HepG2 (cell line): ENCODE data around the gene ARL15. TPM values are rescaled to one million over a fixed set of nuclear protein-coding genes. Genes with fewer than 3 reads are reported as not detected.

Source experiments
- ATAC-seq: fragments of 200-7000 bp; cut with Tn5 transposase; 3 replicates; pipeline ENCODE4 v1.9.1; 2020; ENCODE audit warnings: mild to moderate bottlenecking, moderate library complexity
- BruUV-seq: library from RNA; stranded (reverse); fragments of 400-500 nt; replicated peaks from 2 replicates; lab custom pipeline; 2021; lab: Mats Ljungman, UMichigan
- CTCF ChIA-PET: fragments of 300-600 bp; formaldehyde crosslinking; extraction: SDS; loops from one replicate; lab custom pipeline; 2021; ENCODE audit warnings: low total read pairs, inconsistent platforms, low intra/inter-chr PET ratio; lab: Yijun Ruan, JAX
- POLR2A ChIA-PET: fragments of 350-600 bp; sonication (Branson Sonifier 250); formaldehyde crosslinking; loops from one replicate; lab custom pipeline; 2020; ENCODE audit warnings: antibody characterized with exemption, inconsistent platforms; lab: Yijun Ruan, JAX
- DNase-seq: peaks from one replicate; pipeline ENCODE4 v3.0.0-alpha.2; 2015; ENCODE audit warnings: low spot score
- FAIRE-seq: peaks from 3 replicates; lab custom pipeline; 2011; peaks lifted over from hg19 to GRCh38; lab: Jason Lieb, UNC
- H2AFZ ChIP-seq: one replicate; pipeline ENCODE4 v1.6.1; 2011; ENCODE audit warnings: low read length, inconsistent platforms
- H3K27ac ChIP-seq: fragments of 300-600 bp; 3 replicates; pipeline ENCODE4 v1.8.0; 2011; ENCODE audit warnings: mixed run types, mild to moderate bottlenecking, mixed read lengths, low read length, inconsistent platforms; ENCODE audit not compliant: insufficient read depth; ENCODE audit errors: extremely low read length
- H3K27me3 ChIP-seq, 2 experiments: fragments of 200-600 bp in 1 of 2; 2 replicates in 1 of 2; 3 replicates in 1 of 2; pipeline versions ENCODE4 v1.6.0 to v1.8.0; 2011; ENCODE audit warnings: low read length in 2 of 2, mild to moderate bottlenecking in 2 of 2, moderate library complexity in 2 of 2, inconsistent platforms in 1 of 2; ENCODE audit not compliant: insufficient read depth in 2 of 2, control insufficient read depth in 1 of 2
- H3K36me3 ChIP-seq, 2 experiments: fragments of 200-600 bp in 1 of 2; replicated peaks in 1 of 2; 2 replicates in 1 of 2; 3 replicates in 1 of 2; pipeline versions ENCODE4 v1.5.1 to v1.8.0; 2011; ENCODE audit warnings: low read length in 2 of 2, inconsistent platforms in 1 of 2; ENCODE audit not compliant: insufficient read depth in 2 of 2, control insufficient read depth in 1 of 2
- H3K4me1 ChIP-seq: 2 replicates; pipeline ENCODE4 v1.5.1; 2012; ENCODE audit warnings: low read length, inconsistent platforms; ENCODE audit not compliant: insufficient read depth
- H3K4me2 ChIP-seq: 2 replicates; pipeline ENCODE4 v1.6.0; 2011; ENCODE audit warnings: low read depth, low read length, inconsistent platforms
- H3K4me3 ChIP-seq, 3 experiments: fragments of 200-600 bp in 1 of 3; sonication (generic), shearing (Covaris generic) in 1 of 3; replicated peaks in 1 of 3; 2 replicates each; pipeline ENCODE4 v1.5.1; 2011 to 2016; ENCODE audit warnings: low read length in 3 of 3, inconsistent platforms in 2 of 3, low read depth in 2 of 3, mild to moderate bottlenecking in 2 of 3, control low read depth in 1 of 3, mixed read lengths in 1 of 3; ENCODE audit not compliant: insufficient read depth in 1 of 3
- H3K79me2 ChIP-seq: one replicate; pipeline ENCODE4 v1.6.1; 2011; ENCODE audit warnings: low read length, inconsistent platforms; ENCODE audit not compliant: insufficient read depth
- H3K9ac ChIP-seq: 2 replicates; pipeline ENCODE4 v1.6.0; 2011; ENCODE audit warnings: mild to moderate bottlenecking, low read depth, low read length, inconsistent platforms; ENCODE audit not compliant: insufficient read depth
- H3K9me3 ChIP-seq: 2 replicates; pipeline ENCODE4 v1.5.1; 2012; ENCODE audit warnings: mild to moderate bottlenecking, low read length
- H4K20me1 ChIP-seq: 2 replicates; pipeline ENCODE4 v1.6.0; 2011; ENCODE audit warnings: inconsistent platforms, mild to moderate bottlenecking, low read length, moderate library complexity; ENCODE audit not compliant: insufficient read depth
- BRCA1 ChIP-seq: sonication (generic); formaldehyde crosslinking; IDR thresholded peaks from 2 replicates; pipeline ENCODE4 v1.4.0; 2020; ENCODE audit warnings: missing genetic modification reagents
- BRD4 ChIP-seq: sonication (generic); formaldehyde crosslinking; IDR thresholded peaks from 2 replicates; pipeline ENCODE4 v1.4.0; 2020; ENCODE audit warnings: missing genetic modification reagents
- ELK4 ChIP-seq: sonication (generic); formaldehyde crosslinking; IDR thresholded peaks from 2 replicates; pipeline ENCODE4 v1.9.0; 2021; ENCODE audit warnings: missing genetic modification reagents, borderline replicate concordance
- FOXA1 ChIP-seq, 2 experiments: fragments of 450-650 bp in 1 of 2; sonication (generic) in 1 of 2; formaldehyde crosslinking in 1 of 2; IDR thresholded peaks; 2 replicates each; pipeline versions ENCODE4 v1.4.0 to v1.6.1; 2016 to 2020; ENCODE audit warnings: missing genetic modification reagents in 1 of 2
- FOXO4 ChIP-seq: sonication (generic); formaldehyde crosslinking; conservative IDR thresholded peaks from 2 replicates; pipeline ENCODE4 v1.8.1; 2023; ENCODE audit warnings: missing genetic modification reagents
- GATA4 ChIP-seq: sonication (generic); IDR thresholded peaks from 2 replicates; pipeline ENCODE4 v1.6.1; 2016; ENCODE audit warnings: antibody characterized with exemption, low read depth, borderline replicate concordance
- HMG20B ChIP-seq: conservative IDR thresholded peaks from 2 replicates; pipeline ENCODE4 v1.6.1; 2016; ENCODE audit warnings: missing genetic modification reagents, missing compliant biosample characterization
- RBAK ChIP-seq: sonication (generic); formaldehyde crosslinking; IDR thresholded peaks from 2 replicates; pipeline ENCODE4 v1.5.1; 2020; ENCODE audit warnings: mild to moderate bottlenecking, missing genetic modification reagents
- RERE ChIP-seq: IDR thresholded peaks from 2 replicates; pipeline ENCODE4 v1.6.1; 2016; ENCODE audit warnings: low read depth, missing genetic modification reagents, missing compliant biosample characterization
- RNF2 ChIP-seq: fragments of 450-650 bp; conservative IDR thresholded peaks from 2 replicates; pipeline ENCODE4 v1.6.1; 2016; ENCODE audit warnings: low read depth
- SIN3B ChIP-seq: fragments of 150-350 bp; IDR thresholded peaks from 2 replicates; pipeline ENCODE4 v1.6.1; 2014; ENCODE audit warnings: low read length
- SNAPC2 ChIP-seq: sonication (generic); formaldehyde crosslinking; IDR thresholded peaks from 2 replicates; pipeline ENCODE4 v1.8.1; 2022; ENCODE audit warnings: mild to moderate bottlenecking, missing genetic modification reagents
- ZNF121 ChIP-seq: sonication (generic); formaldehyde crosslinking; IDR thresholded peaks from 2 replicates; pipeline ENCODE4 v1.5.0; 2020; ENCODE audit warnings: mild to moderate bottlenecking, missing genetic modification reagents
- ZNF337 ChIP-seq: sonication (generic); formaldehyde crosslinking; IDR thresholded peaks from 2 replicates; pipeline ENCODE4 v1.5.1; 2020; ENCODE audit warnings: missing genetic modification reagents, low read depth, mild to moderate bottlenecking, borderline replicate concordance
- ZNF570 ChIP-seq: sonication (generic); formaldehyde crosslinking; IDR thresholded peaks from 2 replicates; pipeline ENCODE4 v1.4.0; 2020; ENCODE audit warnings: mild to moderate bottlenecking, missing genetic modification reagents, borderline replicate concordance
- ZNF577 ChIP-seq: sonication (generic); formaldehyde crosslinking; IDR thresholded peaks from 2 replicates; pipeline ENCODE4 v1.4.0; 2020; ENCODE audit warnings: mild to moderate bottlenecking, low read depth, missing genetic modification reagents, borderline replicate concordance
- ZNF629 ChIP-seq: sonication (generic); formaldehyde crosslinking; conservative IDR thresholded peaks from 2 replicates; pipeline ENCODE4 v1.5.0; 2020; ENCODE audit warnings: missing genetic modification reagents
- ZNF788 ChIP-seq: sonication (generic); formaldehyde crosslinking; IDR thresholded peaks from 2 replicates; pipeline ENCODE4 v1.5.0; 2020; ENCODE audit warnings: mild to moderate bottlenecking, missing genetic modification reagents, borderline replicate concordance
- ZSCAN20 ChIP-seq: sonication (generic); formaldehyde crosslinking; IDR thresholded peaks from 2 replicates; pipeline ENCODE4 v1.4.0; 2020; ENCODE audit warnings: missing genetic modification reagents, mild to moderate bottlenecking, borderline replicate concordance
- WGBS: methylation state at CpG from one replicate; pipeline ENCODE4 v1.1.6; 2017; ENCODE audit warnings: low lambda C conversion rate; 5-methylcytosine and 5-hydroxymethylcytosine counted together
- in situ Hi-C: cut with HindIII; loops from 2 replicates; pipeline ENCODE4 v1.10.0; 2017; ENCODE audit warnings: low pct_unique_long_range_greater_than_20kb; ENCODE audit not compliant: extremely low pct_ligation_motif_present
- intact Hi-C: fragments of 100-400 bp; cut with micrococcal nuclease; formaldehyde crosslinking; loops from one replicate; pipeline ENCODE4 v1.10.0; 2022; ENCODE audit not compliant: unreplicated experiment
- polyA plus RNA-seq, 8 experiments: library from polyadenylated mRNA; depleted of rRNA in 3 of 8; stranded (reverse) in 7 of 8; unstranded in 1 of 8; fragments of >200 nt; fragmentation: Illumina TruSeq in 4 of 8; extraction: Trizol in 4 of 8; gene quantifications; 2 replicates each; pipeline versions ENCODE4 v1.2.1 to v1.2.3, GENCODE V29; 2011 to 2016; ENCODE audit warnings: low read depth in 4 of 8, missing spikeins in 1 of 8, mixed read lengths in 1 of 8; ENCODE audit not compliant: insufficient read depth in 1 of 8
- total RNA-seq, 5 experiments: library from RNA; depleted of rRNA; stranded (reverse); fragments of >200 nt; fragmentation: Illumina TruSeq; extraction: Trizol; gene quantifications; 2 replicates each; pipeline ENCODE4 v1.2.3, GENCODE V29; 2016; ENCODE audit warnings: low read depth in 1 of 5

Gene ARL15
- total and polyA plus RNA-seq, 2 of the 13 experiments (the other 11 are each of a cell fraction or from before 2014, with no cell fraction given) = 2.5 to 7.7 TPM

GRCh38 chr5:54305737-54306136, 4.6 kb downstream of the ARL15 start:
- no peaks in the 10 kb centered on the region; a peak in 2 of 5 replicates for H3K27me3 ChIP-seq
- no peaks in the 10 kb centered on the region for H3K36me3 ChIP-seq
- 84% methylated on average over 4 of the region's 4 CpGs for WGBS
- peaks cover 6% of the 10 kb centered on the region; the same call in 1 of the 2 replicates for H4K20me1 ChIP-seq
- intact Hi-C loops (no loop called here), in situ Hi-C loops (no loop called here)
- H3K27ac ChIP-seq = no peak overlapping the region
- ChIA-PET POLR2A (no interaction called here), CTCF (no interaction called here)
- peaks cover 42% of the 10 kb centered on the region for H3K4me1 ChIP-seq
- FAIRE-seq (no peak), ATAC-seq (no peak), DNase-seq (no peak)
- H3K9me3 ChIP-seq = no peaks in the 10 kb centered on the region
- no TSS peak for BruUV-seq
- no peak overlapping the region for H3K4me3 ChIP-seq
- H2AFZ ChIP-seq = no peak overlapping the region
- H3K4me2 ChIP-seq = no peak overlapping the region
- no peak overlapping the region for H3K9ac ChIP-seq
- H3K79me2 ChIP-seq = no peaks in the 10 kb centered on the region
- TF ChIP-seq SNAPC2 (no peak), ZNF337 (CRISPR knock-in tag) (no peak), SIN3B (no peak), ELK4 (CRISPR knock-in tag) (no peak), BRCA1 (no peak), ZNF577 (CRISPR knock-in tag) (no peak), ZNF629 (CRISPR knock-in tag) (no peak), FOXA1 (IDR thresholded peaks at IDR 0.05) (no peak), FOXA1 (CRISPR knock-in tag; IDR thresholded peaks at IDR 0.05) (no peak), HMG20B (CRISPR knock-in tag) (no peak), RBAK (CRISPR knock-in tag) (no peak), ZNF570 (no peak), ZNF121 (no peak), RNF2 (no peak), BRD4 (no peak), ZSCAN20 (CRISPR knock-in tag) (no peak), RERE (CRISPR knock-in tag) (no peak), GATA4 (no peak), ZNF788 (CRISPR knock-in tag) (no peak), FOXO4 (CRISPR knock-in tag) (no peak)
